ENCODE measurements around the gene OR4D11. TPM values are rescaled to one million over a fixed set of nuclear protein-coding genes. Genes with fewer than 3 reads are reported as not detected.

OR4D11 gene
- total RNA-seq (2016; rRNA removed; fragmentation: Illumina TruSeq; extraction: Trizol) (not detected in 2 replicates), polyA plus RNA-seq (2011; rRNA removed) (not detected in 2 replicates), polyA minus RNA-seq (2011; rRNA and poly(A)+ RNA removed; ENCODE audit: low replicate concordance) (not detected in 2 replicates), Bru-seq, nascent RNA (not detected), BruChase-seq, experiment 1, labeled RNA remaining after a 6-hour chase (not detected), BruChase-seq, experiment 2, labeled RNA remaining after a 2-hour chase (not detected)
- not detected in 2 replicates for total RNA-seq (2016; cell fraction: cytosol; rRNA removed; fragmentation: Illumina TruSeq; extraction: Trizol; ENCODE audit: low read depth)
- total RNA-seq (2016; cell fraction: insoluble cytoplasmic fraction; rRNA removed; fragmentation: Illumina TruSeq; extraction: Trizol): not detected in 2 replicates
- not detected in 2 replicates for total RNA-seq (2016; cell fraction: membrane; rRNA removed; fragmentation: Illumina TruSeq; extraction: Trizol)
- not detected in 2 replicates for total RNA-seq (2016; cell fraction: nucleus; rRNA removed; fragmentation: Illumina TruSeq; extraction: Trizol)
- not detected in 2 replicates for polyA plus RNA-seq (2011; cell fraction: cytosol; rRNA removed)
- not detected in 2 replicates for polyA plus RNA-seq (2011; cell fraction: nucleus; rRNA removed)
- not detected in 2 replicates for polyA plus RNA-seq (2012)
- polyA plus RNA-seq (2016; cell fraction: cytosol; fragmentation: Illumina TruSeq; extraction: Trizol; ENCODE audit: low read depth): not detected in 2 replicates
- polyA plus RNA-seq (2016; cell fraction: insoluble cytoplasmic fraction; fragmentation: Illumina TruSeq; extraction: Trizol; ENCODE audit: low read depth): not detected in 2 replicates
- polyA plus RNA-seq (2016; cell fraction: membrane; fragmentation: Illumina TruSeq; extraction: Trizol; ENCODE audit: low read depth): not detected in 2 replicates
- not detected in 2 replicates for polyA plus RNA-seq (2016; cell fraction: nucleus; fragmentation: Illumina TruSeq; extraction: Trizol; ENCODE audit: insufficient read depth, low read depth)
- not detected in 2 replicates for polyA minus RNA-seq (2011; cell fraction: cytosol; rRNA and poly(A)+ RNA removed)
- polyA minus RNA-seq (2011; cell fraction: nucleus; rRNA and poly(A)+ RNA removed): not detected in 2 replicates
- long read RNA-seq, experiment 1: 0 reads
- long read RNA-seq, experiment 2: 0 reads

DNA sequence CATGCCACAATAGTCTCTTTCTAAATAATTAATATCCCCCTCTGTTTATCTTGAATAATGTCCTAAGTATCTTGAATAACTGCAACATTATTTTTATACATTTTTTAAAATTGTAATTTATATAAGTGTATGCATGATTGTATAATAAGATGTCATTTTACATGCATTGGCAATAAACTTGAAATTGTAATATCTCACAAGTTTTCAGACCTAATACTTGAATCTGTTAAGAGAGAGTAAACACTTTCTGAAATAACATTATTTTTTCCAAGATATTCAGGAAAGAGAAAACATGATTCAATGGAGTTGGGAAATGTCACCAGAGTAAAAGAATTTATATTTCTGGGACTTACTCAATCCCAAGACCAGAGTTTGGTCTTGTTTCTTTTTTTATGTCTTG, at the start of gene OR4D11:
Gene OR4D11 (plus strand): TSS at position 301 of the 400 bp plus-strand sequence. CDS start 0 bp downstream, at position 301.
- no peaks in the 10 kb centered on the region for H3K79me2 ChIP-seq (ENCODE audit: insufficient read depth, low read length)
- H3K4me3 ChIP-seq (replicated peaks in 1 of 3; ENCODE audit: insufficient read depth in 1 of 3, low read depth in 2 of 3, low read length in 3 of 3): no peak within 1 kb of the TSS
- no peak within 1 kb of the TSS for H3K4me2 ChIP-seq (ENCODE audit: low read depth, low read length)
- H4K20me1 ChIP-seq (ENCODE audit: insufficient read depth, low read length): no peaks in the 10 kb centered on the region
- no peak for FAIRE-seq
- POLR2A ChIA-PET: no interaction called here
- no peaks in the 10 kb centered on the region for H3K4me1 ChIP-seq (ENCODE audit: insufficient read depth, low read length)
- ATAC-seq: no peak
- no peaks in the 10 kb centered on the region for H3K9me3 ChIP-seq (ENCODE audit: low read length)
- no TSS peak for BruUV-seq (replicated peaks)
- CTCF ChIA-PET (ENCODE audit: low intra/inter-chr PET ratio, low total read pairs): no interaction called here
- in situ Hi-C loops (cut with HindIII; ENCODE audit: extremely low pct_ligation_motif_present, low pct_unique_long_range_greater_than_20kb) (no loop called here), intact Hi-C loops (cut with micrococcal nuclease; ENCODE audit: unreplicated experiment) (no loop called here)
- no peak within 1 kb of the TSS for H2AFZ ChIP-seq (ENCODE audit: low read length)
- no peak within 1 kb of the TSS for H3K27ac ChIP-seq (ENCODE audit: extremely low read length, insufficient read depth, low read length)
- TF ChIP-seq ZSCAN20 (CRISPR knock-in tag; IDR thresholded peaks at IDR 0.05; ENCODE audit: borderline replicate concordance): no peak
- TF ChIP-seq, protein P1, sequence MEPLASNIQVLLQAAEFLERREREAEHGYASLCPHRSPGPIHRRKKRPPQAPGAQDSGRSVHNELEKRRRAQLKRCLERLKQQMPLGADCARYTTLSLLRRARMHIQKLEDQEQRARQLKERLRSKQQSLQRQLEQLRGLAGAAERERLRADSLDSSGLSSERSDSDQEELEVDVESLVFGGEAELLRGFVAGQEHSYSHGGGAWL (CRISPR knock-in tag; IDR thresholded peaks at IDR 0.05): no peak
- TF ChIP-seq RBM22 (optimal IDR thresholded peaks at IDR 0.05; ENCODE audit: low read length): no peak
- TF ChIP-seq, protein P2, sequence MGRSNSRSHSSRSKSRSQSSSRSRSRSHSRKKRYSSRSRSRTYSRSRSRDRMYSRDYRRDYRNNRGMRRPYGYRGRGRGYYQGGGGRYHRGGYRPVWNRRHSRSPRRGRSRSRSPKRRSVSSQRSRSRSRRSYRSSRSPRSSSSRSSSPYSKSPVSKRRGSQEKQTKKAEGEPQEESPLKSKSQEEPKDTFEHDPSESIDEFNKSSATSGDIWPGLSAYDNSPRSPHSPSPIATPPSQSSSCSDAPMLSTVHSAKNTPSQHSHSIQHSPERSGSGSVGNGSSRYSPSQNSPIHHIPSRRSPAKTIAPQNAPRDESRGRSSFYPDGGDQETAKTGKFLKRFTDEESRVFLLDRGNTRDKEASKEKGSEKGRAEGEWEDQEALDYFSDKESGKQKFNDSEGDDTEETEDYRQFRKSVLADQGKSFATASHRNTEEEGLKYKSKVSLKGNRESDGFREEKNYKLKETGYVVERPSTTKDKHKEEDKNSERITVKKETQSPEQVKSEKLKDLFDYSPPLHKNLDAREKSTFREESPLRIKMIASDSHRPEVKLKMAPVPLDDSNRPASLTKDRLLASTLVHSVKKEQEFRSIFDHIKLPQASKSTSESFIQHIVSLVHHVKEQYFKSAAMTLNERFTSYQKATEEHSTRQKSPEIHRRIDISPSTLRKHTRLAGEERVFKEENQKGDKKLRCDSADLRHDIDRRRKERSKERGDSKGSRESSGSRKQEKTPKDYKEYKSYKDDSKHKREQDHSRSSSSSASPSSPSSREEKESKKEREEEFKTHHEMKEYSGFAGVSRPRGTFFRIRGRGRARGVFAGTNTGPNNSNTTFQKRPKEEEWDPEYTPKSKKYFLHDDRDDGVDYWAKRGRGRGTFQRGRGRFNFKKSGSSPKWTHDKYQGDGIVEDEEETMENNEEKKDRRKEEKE (IDR thresholded peaks at IDR 0.05): no peak
- no peak for TF ChIP-seq RFX5 (IDR thresholded peaks at IDR 0.05; ENCODE audit: low read depth, low read length)
- TF ChIP-seq, protein P3, sequence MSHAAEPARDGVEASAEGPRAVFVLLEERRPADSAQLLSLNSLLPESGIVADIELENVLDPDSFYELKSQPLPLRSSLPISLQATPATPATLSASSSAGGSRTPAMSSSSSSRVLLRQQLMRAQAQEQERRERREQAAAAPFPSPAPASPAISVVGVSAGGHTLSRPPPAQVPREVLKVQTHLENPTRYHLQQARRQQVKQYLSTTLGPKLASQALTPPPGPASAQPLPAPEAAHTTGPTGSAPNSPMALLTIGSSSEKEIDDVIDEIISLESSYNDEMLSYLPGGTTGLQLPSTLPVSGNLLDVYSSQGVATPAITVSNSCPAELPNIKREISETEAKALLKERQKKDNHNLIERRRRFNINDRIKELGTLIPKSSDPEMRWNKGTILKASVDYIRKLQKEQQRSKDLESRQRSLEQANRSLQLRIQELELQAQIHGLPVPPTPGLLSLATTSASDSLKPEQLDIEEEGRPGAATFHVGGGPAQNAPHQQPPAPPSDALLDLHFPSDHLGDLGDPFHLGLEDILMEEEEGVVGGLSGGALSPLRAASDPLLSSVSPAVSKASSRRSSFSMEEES (CRISPR knock-in tag; IDR thresholded peaks at IDR 0.05): no peak
- TF ChIP-seq NFYC (CRISPR knock-in tag; IDR thresholded peaks at IDR 0.05): no peak
- TF ChIP-seq ZNF121 (CRISPR knock-in tag; IDR thresholded peaks at IDR 0.05): no peak
- TF ChIP-seq, protein P4, sequence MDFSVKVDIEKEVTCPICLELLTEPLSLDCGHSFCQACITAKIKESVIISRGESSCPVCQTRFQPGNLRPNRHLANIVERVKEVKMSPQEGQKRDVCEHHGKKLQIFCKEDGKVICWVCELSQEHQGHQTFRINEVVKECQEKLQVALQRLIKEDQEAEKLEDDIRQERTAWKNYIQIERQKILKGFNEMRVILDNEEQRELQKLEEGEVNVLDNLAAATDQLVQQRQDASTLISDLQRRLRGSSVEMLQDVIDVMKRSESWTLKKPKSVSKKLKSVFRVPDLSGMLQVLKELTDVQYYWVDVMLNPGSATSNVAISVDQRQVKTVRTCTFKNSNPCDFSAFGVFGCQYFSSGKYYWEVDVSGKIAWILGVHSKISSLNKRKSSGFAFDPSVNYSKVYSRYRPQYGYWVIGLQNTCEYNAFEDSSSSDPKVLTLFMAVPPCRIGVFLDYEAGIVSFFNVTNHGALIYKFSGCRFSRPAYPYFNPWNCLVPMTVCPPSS (IDR thresholded peaks at IDR 0.05): no peak
- TF ChIP-seq ZNF10 (CRISPR knock-in tag; IDR thresholded peaks at IDR 0.05; ENCODE audit: borderline replicate concordance, low read depth): no peak
- H3K36me3 ChIP-seq (replicated peaks in 1 of 2; ENCODE audit: control insufficient read depth in 1 of 2, insufficient read depth in 2 of 2, low read length in 2 of 2): no peaks in the 10 kb centered on the region
- H3K9ac ChIP-seq (ENCODE audit: insufficient read depth, low read depth, low read length): no peak within 1 kb of the TSS
- no peak for DNase-seq (ENCODE audit: low spot score)
- no peaks in the 10 kb centered on the region for H3K27me3 ChIP-seq (ENCODE audit: control insufficient read depth in 1 of 2, insufficient read depth in 2 of 2, low read length in 2 of 2)
